Hematopoietic multipotent progenitor cell treated with erythropoietin and hydrocortisone succinate and interleukin-3 and kit ligand, for 4 days (in vitro differentiated cells): Measurements from ENCODE around the gene CCL11.

Source experiments
- DNase-seq: peaks from one replicate; pipeline ENCODE4 v3.0.0-alpha.2; 2015

CCL11 gene

DNA sequence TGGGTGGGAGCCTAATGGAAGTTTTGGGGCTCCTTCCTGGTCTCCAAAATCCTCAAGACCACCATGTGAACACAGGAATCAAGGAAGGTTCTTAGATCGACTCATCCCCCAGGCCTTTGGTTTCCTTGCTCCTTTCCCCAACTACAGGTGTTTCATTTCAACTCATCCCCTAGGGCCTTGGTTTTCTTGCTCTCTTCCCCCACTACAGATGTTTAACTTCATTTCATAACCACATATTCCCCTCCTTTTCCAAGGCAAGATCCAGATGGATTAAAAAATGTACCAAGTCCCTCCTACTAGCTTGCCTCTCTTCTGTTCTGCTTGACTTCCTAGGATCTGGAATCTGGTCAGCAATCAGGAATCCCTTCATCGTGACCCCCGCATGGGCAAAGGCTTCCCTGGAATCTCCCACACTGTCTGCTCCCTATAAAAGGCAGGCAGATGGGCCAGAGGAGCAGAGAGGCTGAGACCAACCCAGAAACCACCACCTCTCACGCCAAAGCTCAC lies at the start of gene CCL11:
Gene CCL11 (plus strand): TSS at position 457 of the 507 bp plus-strand sequence. CDS start 67 bp downstream, outside the sequence.
- DNase-seq, result no peak

DNA sequence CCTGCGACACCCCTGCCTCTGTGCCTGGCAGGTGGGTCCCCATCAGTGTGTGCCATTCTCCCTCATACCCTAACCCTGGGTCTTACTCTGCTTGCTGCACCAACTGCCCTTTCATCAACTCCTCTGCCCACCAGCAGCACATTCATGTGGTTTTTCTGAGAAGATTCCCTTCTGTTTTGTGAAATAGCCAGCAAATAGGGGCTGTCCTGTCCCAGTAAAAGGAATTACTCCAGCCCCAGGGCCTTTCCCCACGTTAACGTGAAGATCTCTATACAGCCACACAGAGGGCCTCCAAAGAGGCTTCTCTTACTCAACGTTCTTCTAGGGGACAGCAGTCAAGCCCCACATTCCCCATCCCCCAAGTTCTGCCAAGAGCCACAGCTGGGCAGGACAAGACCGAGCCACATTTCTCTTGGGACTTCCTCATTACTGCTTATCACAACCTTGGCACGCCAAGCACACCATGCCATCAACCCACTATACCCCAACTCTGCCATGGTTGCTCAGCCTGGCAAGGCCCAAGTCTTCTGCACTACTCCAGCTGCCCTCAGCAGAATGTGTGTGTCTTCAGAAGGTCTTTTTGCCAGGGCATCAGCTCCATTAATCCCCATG lies 49.2 kb upstream of the CCL11 start:
- peak; percentile 94 for DNase-seq

DNA sequence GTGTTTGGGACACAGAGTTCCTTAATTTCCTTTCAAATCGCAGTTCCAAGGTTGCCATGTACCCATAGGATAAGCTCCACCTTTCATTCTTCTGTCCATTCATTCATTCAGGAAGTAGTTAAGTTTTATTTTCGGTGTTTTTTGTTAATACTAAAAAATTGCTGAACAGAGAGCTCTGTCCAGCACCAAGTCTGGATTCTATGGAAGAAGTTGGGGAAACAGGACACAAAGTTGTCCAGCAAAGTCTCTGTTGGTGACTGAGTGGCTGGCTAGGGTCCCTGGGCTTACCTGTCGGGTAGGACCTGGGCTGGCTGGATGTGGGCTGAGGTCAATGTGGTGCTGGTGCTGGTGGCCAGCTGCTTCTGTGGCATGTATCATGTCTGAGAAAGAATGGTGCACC lies 48.1 kb upstream of the CCL11 start:
- no peak for DNase-seq

DNA sequence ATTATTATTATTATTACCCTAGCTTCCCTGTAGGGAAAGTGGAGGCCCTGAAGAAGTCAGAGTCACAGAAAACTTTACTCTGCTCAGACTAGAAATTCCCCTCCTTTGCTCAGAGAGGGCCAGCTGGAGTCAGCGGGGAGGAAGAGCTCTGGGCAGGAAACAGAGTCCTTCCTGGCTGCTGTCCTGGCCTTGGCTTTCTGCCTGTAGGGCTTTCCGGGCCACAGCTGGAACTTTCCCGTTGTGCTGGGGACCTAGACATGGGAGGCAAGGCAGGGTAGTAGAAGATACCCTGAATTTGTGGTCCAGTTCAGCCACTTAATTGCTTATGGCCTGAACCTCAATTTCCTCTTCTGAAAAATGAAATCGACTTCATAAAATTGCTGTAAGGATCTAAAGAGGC lies 44.5 kb upstream of the CCL11 start:
- DNase-seq, result no peak

DNA sequence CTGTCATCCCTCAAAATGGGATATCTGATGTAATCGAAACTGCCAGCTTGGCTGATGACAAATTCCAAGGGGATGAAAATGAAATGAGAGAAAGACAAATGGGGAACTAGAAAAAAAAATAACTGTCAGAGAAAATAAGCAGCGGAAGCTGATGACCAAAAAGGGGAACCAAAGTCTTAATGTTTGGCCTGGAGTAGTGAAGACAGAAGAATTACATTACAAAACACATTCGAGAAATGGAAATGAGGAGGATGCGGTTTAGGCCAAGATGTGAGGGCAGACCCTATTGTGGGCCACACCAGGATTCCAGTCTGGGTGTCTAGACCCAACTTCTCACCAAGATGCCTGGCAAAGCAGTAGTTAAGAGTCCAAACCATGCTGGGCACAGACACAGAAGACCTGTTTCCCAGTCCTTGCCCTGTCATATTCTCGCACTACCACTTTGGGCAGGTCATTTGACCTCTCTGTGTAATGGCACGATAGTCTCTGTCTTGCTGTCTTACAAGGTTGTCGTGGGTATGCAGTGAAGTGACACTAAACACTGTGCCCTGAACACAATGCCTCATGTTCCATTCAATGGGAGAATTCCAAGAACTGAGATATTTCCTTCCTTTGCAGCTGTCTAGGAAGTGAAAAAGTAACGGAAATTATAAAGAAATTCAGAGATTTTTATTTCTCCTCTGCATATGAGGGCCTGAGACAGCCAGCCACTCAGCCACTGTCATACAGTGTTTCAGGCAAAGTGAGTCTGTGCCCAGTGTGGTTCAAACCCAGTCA lies 42.8 kb upstream of the CCL11 start:
- peak; percentile 92 for DNase-seq

DNA sequence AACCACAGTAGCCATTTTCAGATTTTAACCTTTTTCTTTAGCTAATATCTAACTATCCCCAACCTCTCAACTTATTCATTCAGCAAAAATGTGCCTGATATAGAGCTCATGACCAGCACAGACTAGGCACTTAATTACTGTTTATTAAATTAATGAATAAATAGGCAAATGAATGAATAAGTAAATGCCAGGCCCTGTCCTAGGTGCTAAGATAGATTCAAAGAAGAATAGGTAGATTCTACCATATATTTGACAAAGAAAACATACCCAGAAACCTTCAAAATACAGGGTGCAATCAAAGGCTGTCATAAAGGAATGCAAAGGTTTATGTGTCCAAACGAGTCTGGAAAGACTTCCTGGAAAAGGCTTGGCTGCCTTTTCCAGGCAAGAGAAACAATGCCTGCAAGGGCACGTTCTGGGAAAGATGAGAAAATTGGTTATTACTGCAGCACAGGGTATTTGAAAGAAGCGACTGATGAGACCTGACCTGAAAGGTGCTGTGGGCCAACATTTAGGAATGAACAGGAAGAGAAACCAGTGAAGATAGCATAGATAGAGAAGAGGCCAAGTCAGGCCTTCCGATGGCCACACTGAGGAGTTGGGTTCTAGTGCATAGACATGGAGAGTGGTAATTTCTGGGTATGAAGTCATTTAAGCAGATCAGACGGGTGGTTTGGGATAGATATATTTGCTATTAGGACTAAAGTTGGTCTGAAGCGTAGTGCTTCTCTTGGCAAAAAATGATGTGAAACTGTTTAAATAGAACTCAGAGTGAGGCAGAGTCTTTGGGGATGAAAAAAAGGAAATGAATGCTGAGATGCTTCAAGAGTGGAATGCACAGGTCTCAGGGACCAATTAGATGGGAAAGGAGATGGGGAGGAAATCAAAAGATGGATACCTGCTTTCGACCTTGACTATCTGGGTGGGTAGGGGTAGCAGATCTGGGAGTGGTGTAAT lies 41.9 kb upstream of the CCL11 start:
- no peak for DNase-seq

DNA sequence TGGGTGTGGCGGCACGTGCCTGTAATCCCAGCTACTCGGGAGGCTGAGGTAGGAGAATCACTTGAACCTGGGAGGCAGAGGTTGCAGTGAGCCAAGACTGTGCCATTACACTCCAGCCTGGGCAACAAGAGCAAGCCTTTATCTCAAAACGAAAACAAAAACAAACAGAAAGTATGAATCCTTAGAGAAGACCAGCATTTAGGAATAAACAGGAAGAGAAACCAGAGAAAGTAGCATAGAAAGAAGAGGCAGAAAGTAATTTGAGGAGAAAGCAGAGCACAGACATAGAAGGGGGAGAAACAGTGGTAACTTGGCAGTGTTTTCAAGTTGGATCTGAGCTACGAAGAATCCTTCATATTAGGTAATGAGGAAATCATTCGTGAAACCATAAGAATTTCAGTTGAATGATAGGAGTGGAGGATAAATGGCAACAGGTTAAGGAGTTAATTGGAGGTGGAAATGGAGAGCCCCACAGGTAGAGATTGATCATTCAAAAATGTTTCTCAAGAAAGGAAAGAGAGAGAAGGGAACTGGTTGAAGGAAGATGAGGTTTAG lies 40.1 kb upstream of the CCL11 start:
- no peak for DNase-seq

DNA sequence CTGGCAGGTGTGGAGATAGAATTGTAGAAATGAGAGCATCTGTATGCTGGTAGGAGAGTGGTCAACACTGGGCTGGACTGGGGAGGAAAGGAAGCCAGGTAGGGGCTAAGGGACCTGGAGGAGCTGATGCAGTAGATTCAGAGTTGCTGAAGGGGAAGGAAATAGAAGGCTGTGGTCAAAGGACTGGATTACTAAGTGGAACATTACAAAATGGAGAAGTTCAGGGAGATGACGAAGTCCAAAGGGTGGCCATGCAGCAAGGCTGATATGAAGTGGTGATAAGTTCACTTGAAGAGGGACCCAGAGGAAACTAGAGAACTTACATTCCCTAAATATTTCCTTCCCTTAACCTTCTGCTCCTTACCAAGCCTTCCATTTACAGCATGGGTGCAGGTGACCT lies 39.1 kb upstream of the CCL11 start:
- DNase-seq, result peak; percentile 87

DNA sequence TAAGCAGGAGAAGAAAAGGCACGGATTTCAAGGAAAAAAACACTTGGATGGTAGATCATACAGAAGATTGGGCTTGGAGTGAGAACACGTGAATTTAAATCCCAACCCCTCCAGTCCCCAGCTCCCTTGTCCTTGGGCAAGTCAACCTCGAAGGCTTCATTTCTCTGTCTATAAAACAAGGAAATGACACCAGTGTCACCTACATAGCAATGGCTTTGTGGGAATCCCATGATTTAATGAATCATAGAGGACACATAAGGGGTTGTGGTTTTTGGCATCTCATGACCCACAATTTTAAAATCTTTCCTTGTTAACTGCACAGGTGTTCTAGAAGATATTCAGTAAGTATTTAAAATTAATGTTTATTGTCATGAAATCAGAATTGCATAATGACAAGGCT lies 38.7 kb upstream of the CCL11 start:
- DNase-seq, result no peak

DNA sequence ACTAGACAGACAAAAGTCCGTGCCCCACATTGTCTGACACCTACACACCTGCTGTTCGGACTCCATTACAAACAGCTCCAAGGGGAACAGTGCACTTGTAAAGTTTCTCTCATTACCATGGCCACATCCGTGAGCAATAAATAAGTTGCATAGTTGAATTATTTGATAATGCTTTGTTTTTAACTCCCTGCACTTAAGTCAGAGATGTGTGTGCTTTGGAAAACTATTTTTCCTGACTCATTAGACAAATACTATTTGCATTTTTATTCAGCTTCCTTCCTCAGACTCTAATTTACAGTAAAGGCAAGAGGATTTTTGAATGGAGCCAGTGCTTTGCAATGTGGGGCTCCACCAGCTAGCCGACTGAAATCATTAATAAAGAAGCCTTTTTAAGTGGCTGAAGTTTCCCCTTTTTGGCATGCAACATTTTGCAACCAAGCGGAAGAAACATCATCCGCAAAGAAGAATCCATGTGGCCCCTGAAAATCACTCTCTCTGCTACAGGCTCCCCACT lies 37.0 kb upstream of the CCL11 start:
- DNase-seq, result peak; percentile 57

DNA sequence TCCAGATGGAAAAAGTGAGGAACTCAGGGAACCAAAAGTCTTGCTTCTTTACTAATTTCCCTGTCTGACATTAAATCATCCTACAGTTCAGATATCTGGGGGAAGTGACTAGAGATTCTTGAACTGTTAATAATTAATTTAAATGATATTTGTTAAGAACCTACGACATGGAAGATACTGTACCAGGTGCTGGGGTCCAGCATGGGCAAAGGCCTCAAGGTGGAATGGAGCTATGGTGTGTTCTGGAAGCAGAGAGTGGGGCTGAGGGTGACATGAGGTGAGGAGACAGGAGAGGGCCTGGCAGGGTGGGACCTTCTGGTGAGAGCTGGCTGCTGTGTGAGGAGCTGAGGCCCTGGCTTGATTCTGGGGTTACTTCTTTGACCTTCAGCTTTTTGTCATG lies 36.5 kb upstream of the CCL11 start:
- DNase-seq, result no peak

DNA sequence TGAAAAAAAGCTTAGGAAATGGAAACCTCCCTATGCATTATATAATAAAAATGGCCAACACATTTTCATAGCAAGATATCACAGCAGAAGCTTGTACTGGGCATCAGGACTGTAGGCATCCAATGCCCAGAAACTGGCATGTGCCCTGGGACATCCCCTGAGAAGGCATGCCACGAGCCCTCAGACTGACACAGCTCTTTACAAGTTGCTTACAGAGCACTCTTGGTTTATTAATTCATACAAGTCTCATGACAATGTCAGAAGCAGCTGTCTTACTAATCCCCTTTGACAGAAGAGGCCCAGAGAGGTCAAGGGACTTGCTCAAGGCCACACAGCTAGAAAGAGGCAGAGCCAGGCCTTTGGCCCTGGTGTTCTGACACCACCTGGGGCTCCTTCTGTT lies 36.1 kb upstream of the CCL11 start:
- DNase-seq, result no peak

DNA sequence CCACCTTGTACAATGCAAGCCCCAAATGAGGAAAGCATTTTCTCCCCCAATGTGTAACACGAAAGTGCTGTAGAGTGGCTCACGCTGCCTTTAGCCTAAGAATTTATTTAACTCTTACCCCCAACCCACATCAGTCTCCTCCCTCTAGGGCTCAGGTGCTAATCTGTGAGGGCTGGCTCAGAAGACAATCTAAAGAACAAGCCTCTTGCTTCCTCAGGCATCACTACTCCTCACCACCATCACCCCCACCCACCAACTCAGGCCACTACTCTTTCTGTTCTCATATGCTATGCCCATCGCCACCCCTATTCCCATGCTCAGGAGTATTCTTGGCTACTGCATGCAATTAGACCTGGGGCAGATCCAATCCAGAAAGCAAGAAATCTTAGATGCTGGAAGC lies 34.4 kb upstream of the CCL11 start:
- DNase-seq, result no peak

DNA sequence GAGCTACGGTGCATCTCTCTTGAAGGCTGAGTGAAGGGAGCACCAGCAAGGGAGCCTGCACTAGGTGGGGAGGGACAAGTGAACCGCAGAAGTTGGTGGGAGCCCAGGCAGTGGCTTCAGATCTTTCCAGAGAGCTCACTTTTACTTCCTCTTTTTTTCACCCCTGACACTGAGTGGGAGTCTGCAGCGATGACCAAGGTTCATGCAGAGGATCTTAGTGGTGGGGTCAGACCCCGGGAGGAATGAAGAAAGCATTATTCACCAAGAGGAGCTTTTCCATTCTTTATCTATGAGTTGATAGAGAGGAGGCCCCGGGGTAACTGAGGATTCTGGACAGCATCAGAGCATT lies 33.5 kb upstream of the CCL11 start:
- DNase-seq, result peak; percentile 89

DNA sequence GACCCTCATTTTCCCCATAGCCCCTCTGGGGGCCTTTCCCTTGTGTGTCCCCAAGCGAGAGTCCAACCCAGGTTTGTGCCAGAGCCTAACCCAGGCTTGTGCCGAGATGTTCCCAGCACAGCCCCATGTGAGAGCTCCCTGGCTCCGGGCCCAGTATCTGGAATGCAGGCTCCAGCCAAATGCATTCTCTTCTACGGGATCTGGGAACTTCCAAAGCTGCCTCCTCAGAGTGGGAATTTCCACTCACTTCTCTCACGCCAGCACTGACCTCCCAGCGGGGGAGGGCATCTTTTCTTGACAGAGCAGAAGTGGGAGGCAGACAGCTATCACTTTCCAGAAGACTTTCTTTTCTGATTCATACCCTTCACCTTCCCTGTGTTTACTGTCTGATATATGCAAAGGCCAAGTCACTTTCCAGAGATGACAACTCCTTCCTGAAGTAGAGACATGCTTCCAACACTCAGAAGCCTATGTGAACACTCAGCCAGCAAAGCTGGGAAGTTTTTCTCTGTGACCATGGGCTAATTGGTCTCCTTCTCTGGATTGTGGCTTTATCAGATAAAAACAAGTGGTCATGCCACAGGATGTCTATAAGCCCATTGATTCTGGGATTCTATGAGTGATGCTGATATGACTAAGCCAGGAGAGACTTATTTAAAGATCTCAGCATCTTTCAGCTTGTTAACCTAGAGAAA lies 33.0 kb upstream of the CCL11 start:
- no peak for DNase-seq

DNA sequence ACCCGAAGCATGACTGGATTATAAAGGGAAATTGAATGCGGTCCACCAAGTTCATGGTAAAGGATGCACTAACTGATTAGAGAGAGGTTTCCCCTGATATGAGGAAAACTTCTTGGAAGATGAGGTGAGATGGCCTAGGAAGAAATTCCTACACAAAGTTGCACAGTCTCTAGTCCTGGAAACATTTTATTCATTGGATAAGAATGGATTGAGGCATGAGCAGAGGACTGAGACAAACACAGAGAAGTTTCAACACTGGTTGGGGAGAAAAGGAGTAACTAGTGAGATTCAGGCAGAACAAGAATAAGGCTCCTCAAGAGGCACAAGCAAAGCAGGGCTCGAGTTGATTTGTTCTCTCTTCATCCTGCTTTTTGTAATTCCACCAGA lies 32.4 kb upstream of the CCL11 start:
- no peak for DNase-seq

DNA sequence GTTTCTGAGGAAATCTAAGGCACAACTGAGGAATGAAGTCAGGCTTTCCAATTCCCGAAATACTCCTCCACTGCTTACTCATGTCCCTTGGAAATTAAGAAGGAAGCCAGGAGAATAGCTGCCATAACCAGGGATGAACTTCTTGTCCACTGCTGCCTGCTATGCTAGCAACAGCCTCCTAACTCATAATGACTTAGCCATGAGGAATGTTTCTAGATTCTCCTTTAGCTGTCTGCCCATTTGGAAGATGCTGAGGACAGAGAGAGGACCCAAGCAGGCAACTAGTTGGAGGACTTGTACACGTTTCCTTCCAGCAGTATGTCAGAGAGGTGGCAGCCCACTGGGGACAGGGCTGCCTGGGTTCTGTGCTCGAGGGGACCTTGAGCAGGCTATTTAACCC lies 31.4 kb upstream of the CCL11 start:
- DNase-seq, result no peak

DNA sequence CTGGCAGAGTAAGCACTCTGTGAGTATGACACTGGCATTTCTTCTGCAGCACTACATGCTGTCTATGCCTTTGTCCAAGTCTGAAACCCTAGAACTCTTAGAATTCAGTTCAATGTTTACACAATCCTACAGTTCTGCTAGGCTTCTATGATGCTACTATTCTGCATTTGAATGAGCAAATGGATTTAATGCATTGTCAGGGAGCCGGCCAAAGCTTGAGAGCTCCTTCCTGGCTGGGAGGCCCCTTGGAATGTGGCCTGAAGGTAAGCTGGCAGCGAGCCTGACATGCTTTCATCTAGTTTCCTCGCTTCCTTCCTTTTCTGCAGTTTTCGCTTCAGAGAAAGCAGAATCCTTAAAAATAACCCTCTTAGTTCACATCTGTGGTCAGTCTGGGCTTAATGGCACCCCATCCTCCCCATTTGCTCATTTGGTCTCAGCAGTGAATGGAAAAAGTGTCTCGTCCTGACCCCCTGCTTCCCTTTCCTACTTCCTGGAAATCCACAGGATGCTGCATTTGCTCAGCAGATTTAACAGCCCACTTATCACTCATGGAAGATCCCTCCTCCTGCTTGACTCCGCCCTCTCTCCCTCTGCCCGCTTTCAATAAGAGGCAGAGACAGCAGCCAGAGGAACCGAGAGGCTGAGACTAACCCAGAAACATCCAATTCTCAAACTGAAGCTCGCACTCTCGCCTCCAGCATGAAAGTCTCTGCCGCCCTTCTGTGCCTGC lies 30.7 kb upstream of the CCL11 start, which contains the start of gene CCL2:
Gene CCL2 (plus strand): TSS at position 635 of the 730 bp plus-strand sequence. CDS start 65 bp downstream, at position 700.
- DNase-seq, result peak; percentile 54

DNA sequence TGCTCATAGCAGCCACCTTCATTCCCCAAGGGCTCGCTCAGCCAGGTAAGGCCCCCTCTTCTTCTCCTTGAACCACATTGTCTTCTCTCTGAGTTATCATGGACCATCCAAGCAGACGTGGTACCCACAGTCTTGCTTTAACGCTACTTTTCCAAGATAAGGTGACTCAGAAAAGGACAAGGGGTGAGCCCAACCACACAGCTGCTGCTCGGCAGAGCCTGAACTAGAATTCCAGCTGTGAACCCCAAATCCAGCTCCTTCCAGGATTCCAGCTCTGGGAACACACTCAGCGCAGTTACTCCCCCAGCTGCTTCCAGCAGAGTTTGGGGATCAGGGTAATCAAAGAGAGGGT lies 30.2 kb upstream of the CCL11 start:
- no peak for DNase-seq

DNA sequence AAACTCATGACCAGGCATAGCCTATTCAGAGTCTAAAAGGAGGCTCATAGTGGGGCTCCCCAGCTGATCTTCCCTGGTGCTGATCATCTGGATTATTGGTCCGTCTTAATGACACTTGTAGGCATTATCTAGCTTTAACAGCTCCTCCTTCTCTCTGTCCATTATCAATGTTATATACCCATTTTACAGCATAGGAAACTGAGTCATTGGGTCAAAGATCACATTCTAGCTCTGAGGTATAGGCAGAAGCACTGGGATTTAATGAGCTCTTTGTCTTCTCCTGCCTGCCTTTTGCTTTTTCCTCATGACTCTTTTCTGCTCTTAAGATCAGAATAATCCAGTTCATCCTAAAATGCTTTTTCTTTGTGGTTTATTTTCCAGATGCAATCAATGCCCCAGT lies 29.7 kb upstream of the CCL11 start:
- no peak for DNase-seq

DNA sequence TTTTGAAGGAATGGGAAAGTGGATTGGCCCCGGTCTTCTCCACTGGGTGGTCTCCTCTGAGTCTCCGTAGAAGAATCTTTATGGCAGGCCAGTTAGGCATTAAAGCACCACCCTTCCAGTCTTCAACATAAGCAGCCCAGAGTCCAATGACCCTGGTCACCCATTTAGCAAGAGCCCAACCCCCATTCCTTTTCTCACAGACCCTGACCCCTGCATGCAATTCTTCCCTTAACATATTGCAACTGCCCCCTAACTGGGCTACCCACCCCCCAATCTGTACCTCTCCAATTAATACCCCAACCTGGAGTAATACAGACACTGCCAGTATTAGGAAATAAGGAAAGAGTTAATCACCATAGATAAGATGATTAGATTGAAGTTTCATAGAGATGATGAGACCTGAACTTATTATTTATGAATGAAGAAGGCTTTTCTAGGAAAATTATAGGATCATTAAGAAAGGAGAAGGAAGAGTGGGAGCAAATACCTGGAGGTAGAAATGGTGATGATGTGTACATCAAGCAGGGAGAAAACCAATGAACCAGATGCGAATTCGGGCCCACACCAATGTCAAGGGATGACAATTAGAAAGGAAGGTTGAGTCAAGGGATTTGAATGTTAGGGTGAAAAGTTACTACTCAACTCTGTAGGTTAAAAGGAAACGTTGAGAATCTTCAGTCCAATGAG lies 28.1 kb upstream of the CCL11 start:
- DNase-seq, result no peak
